Uterus (tissue), 2 donors: Measurements from ENCODE around the gene SYNE1.

Experiments
- POLR2A ChIP-seq, 2 donors: fragments of 450-650 bp; IDR thresholded peaks; one replicate each; pipeline ENCODE4 v1.6.1; 2016; ENCODE audit warnings: antibody characterized with exemption in 2 of 2, mild to moderate bottlenecking in 1 of 2, moderate library complexity in 1 of 2
- TF ChIP-seq, protein P1 (sequence below), 4 experiments: fragments of 200-600 bp in 2 of 4; fragments of 450-650 bp in 2 of 4; sonication (generic) in 2 of 4; IDR thresholded peaks; one replicate each; pipeline ENCODE4 v1.5.1; 2016 to 2019; ENCODE audit warnings: antibody characterized with exemption in 4 of 4, mild to moderate bottlenecking in 2 of 4, moderate library complexity in 1 of 4

DNA sequence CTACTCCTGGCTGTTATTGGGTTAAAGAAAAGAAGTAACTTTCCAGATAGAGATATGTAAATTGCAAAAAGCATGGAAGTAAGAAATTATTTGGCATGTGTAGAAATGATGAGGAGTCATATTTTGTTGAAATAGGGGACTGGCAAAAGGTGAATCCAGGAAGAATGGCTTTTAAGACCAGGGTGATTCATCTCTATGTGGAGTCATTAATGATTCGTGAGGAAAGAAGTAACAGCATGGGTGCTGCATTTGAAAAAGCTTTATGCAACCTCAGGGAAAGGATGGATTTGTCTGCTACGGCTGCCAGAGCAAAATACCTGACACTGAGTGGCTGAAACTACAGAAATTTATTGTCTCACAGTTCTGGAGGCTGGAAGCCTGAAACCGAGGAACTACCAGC is 14.8 kb upstream of the SYNE1 start:
- TF ChIP-seq, protein P1, sequence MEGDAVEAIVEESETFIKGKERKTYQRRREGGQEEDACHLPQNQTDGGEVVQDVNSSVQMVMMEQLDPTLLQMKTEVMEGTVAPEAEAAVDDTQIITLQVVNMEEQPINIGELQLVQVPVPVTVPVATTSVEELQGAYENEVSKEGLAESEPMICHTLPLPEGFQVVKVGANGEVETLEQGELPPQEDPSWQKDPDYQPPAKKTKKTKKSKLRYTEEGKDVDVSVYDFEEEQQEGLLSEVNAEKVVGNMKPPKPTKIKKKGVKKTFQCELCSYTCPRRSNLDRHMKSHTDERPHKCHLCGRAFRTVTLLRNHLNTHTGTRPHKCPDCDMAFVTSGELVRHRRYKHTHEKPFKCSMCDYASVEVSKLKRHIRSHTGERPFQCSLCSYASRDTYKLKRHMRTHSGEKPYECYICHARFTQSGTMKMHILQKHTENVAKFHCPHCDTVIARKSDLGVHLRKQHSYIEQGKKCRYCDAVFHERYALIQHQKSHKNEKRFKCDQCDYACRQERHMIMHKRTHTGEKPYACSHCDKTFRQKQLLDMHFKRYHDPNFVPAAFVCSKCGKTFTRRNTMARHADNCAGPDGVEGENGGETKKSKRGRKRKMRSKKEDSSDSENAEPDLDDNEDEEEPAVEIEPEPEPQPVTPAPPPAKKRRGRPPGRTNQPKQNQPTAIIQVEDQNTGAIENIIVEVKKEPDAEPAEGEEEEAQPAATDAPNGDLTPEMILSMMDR (IDR thresholded peaks at IDR 0.05) = no peak
- no peak for TF ChIP-seq POLR2A (IDR thresholded peaks at IDR 0.05)
